ENCODE results near the gene SLC15A4. TPM values are rescaled to one million over a fixed set of nuclear protein-coding genes. Genes with fewer than 3 reads are reported as not detected.

SLC15A4 gene
- total RNA-seq, 2 experiments from 2014 or later, result 53.3 to 87.3 TPM

- CTCF ChIA-PET (ENCODE audit: unreplicated experiment), result no interaction called here
- TF ChIP-seq, protein P1, sequence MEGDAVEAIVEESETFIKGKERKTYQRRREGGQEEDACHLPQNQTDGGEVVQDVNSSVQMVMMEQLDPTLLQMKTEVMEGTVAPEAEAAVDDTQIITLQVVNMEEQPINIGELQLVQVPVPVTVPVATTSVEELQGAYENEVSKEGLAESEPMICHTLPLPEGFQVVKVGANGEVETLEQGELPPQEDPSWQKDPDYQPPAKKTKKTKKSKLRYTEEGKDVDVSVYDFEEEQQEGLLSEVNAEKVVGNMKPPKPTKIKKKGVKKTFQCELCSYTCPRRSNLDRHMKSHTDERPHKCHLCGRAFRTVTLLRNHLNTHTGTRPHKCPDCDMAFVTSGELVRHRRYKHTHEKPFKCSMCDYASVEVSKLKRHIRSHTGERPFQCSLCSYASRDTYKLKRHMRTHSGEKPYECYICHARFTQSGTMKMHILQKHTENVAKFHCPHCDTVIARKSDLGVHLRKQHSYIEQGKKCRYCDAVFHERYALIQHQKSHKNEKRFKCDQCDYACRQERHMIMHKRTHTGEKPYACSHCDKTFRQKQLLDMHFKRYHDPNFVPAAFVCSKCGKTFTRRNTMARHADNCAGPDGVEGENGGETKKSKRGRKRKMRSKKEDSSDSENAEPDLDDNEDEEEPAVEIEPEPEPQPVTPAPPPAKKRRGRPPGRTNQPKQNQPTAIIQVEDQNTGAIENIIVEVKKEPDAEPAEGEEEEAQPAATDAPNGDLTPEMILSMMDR (conservative IDR thresholded peaks at IDR 0.05; ENCODE audit: low read length), result no peak
- no peak for TF ChIP-seq EZH2phosphoT487 (IDR thresholded peaks at IDR 0.05; ENCODE audit: borderline replicate concordance, low read depth, low read length)
- Histone ChIP-seq H3K9me3 (ENCODE audit: low read length) (peaks cover 9% of the 10 kb centered on the region; the same call in 1 of the 2 replicates), H3K36me3 (ENCODE audit: insufficient read depth, low read length) (peaks cover 43% of the 10 kb centered on the region), H3K4me2 (ENCODE audit: low read length) (peak overlapping the region; percentile 92), H3K4me3 (ENCODE audit: low read depth, low read length, poor library complexity, severe bottlenecking) (peak overlapping the region; percentile 99), H3K27ac (ENCODE audit: low read depth, low read length, poor library complexity, severe bottlenecking) (peak overlapping the region; percentile 84), H2AFZ (ENCODE audit: low read length) (no peak overlapping the region), H3K4me1 (ENCODE audit: insufficient read depth, low read length, poor library complexity, severe bottlenecking) (peaks cover 69% of the 10 kb centered on the region), H4K20me1 (ENCODE audit: insufficient read depth, low read length) (peaks cover 26% of the 10 kb centered on the region), H3K79me2 (ENCODE audit: insufficient read depth, low read depth, low read length) (peaks cover 61% of the 10 kb centered on the region), H3K9me2 (ENCODE audit: insufficient read depth, low read length) (no peaks in the 10 kb centered on the region)
- BruUV-seq (replicated peaks), result no TSS peak
- POLR2A ChIA-PET, result interaction anchor here (0.8 to 1.9 kb wide), 5 partner anchors 13 to 34 kb away, joined by 5 to 7 read pairs (median 6); no protein-coding TSS in a partner anchor
- DNase-seq (ENCODE audit: low spot score), result no peak
- intact Hi-C loops (cut with micrococcal nuclease; ENCODE audit: unreplicated experiment), result loop anchor here (5.0 kb wide), 1 partner anchor 41 kb away; no protein-coding TSS in a partner anchor
These were observed 392 bp downstream of the SLC15A4 start for GRCh38 chr12:128823216-128823915.

DNA sequence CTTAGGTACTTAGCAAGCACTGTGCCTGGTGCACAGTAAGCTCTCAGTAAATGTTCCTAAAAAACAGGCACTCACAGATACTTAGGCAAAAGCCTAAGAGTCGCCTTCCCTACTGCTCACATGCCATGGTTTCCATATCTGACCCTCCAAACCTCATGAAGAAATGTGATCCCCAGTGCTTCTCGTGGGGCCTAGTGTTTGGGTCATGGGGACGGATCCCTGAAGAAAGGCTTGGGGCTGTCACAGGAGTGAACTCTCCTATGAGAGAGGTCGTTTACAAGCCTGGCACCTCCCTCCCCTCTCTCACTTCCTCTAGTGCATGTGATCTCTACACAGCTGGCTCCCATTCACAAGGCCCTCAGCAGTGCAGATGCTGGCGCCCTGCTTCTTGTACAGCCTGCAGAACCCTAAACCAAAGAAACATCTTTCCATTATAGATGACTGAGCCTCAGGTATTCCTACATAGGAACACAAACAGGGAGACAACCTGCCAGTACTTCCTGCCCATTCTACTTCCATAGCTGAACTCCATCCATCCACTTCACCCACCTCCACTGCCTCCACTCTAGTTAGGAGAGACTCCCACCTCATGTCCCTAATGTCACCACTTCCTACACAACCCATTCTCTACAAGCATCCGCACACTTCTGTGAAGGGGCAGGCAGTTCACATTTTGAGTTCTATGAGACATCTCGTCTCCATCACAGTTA, 2.9 kb downstream of the SLC15A4 start:
- Histone ChIP-seq H3K9me2 (ENCODE audit: insufficient read depth, low read length) (no peaks in the 10 kb centered on the region), H2AFZ (ENCODE audit: low read length) (no peak overlapping the region), H4K20me1 (ENCODE audit: insufficient read depth, low read length) (peaks cover 48% of the 10 kb centered on the region), H3K9me3 (ENCODE audit: low read length) (no peaks in the 10 kb centered on the region), H3K4me2 (ENCODE audit: low read length) (peak overlapping the region; percentile 92), H3K4me1 (ENCODE audit: insufficient read depth, low read length, poor library complexity, severe bottlenecking) (peaks cover 75% of the 10 kb centered on the region), H3K79me2 (ENCODE audit: insufficient read depth, low read depth, low read length) (peaks cover 86% of the 10 kb centered on the region), H3K36me3 (ENCODE audit: insufficient read depth, low read length) (peaks cover 39% of the 10 kb centered on the region), H3K4me3 (ENCODE audit: low read depth, low read length, poor library complexity, severe bottlenecking) (peak overlapping the region; percentile 99), H3K27ac (ENCODE audit: low read depth, low read length, poor library complexity, severe bottlenecking) (peak overlapping the region; percentile 84)
- no TSS peak for BruUV-seq (replicated peaks)
- intact Hi-C loops (cut with micrococcal nuclease; ENCODE audit: unreplicated experiment), result loop anchor here (5.0 kb wide), 1 partner anchor 39 kb away; no protein-coding TSS in a partner anchor
- DNase-seq (ENCODE audit: low spot score), result peak; percentile 89
- POLR2A ChIA-PET, result interaction anchor here (0.5 to 4.3 kb wide), 7 partner anchors 9 to 29 kb away, joined by 4 to 60 read pairs (median 25); no protein-coding TSS in a partner anchor
- CTCF ChIA-PET (ENCODE audit: unreplicated experiment), result interaction anchor here (1.4 to 1.6 kb wide), 2 partner anchors 10 kb away, joined by 3 to 5 read pairs; no protein-coding TSS in a partner anchor
- TF ChIP-seq, protein P1 (conservative IDR thresholded peaks at IDR 0.05; ENCODE audit: low read length), result no peak
- no peak for TF ChIP-seq EZH2phosphoT487 (IDR thresholded peaks at IDR 0.05; ENCODE audit: borderline replicate concordance, low read depth, low read length)
